IMR-90 (cell line): ENCODE data around the gene UCP2. TPM values are rescaled to one million over a fixed set of nuclear protein-coding genes. Genes with fewer than 3 reads are reported as not detected.

Source experiments
- ATAC-seq: fragments of 200-7000 bp; cut with Tn5 transposase; 2 replicates; pipeline ENCODE4 v1.9.1; 2020; ENCODE audit warnings: low read depth, mild to moderate bottlenecking, moderate library complexity
- BruUV-seq: library from RNA; stranded (reverse); fragments of 400-500 nt; replicated peaks from 2 replicates; lab custom pipeline; 2021; lab: Mats Ljungman, UMichigan
- CTCF ChIA-PET: fragments of 300-600 bp; formaldehyde crosslinking; extraction: SDS; loops from one replicate; lab custom pipeline; 2021; ENCODE audit warnings: antibody characterized with exemption; lab: Yijun Ruan, JAX
- POLR2A ChIA-PET: fragments of 300-600 bp; sonication (Branson Sonifier 250); formaldehyde crosslinking; loops from one replicate; lab custom pipeline; 2022; ENCODE audit warnings: antibody characterized with exemption; ENCODE audit not compliant: unreplicated experiment; lab: Charles Lee
- DNase-seq: peaks from one replicate; pipeline ENCODE4 v3.0.0; 2013
- H2AFZ ChIP-seq: replicated peaks from 2 replicates; pipeline ENCODE3; 2013; ENCODE audit warnings: low read length, mild to moderate bottlenecking; ENCODE audit not compliant: poor library complexity
- H2AK5ac ChIP-seq: 2 replicates; pipeline ENCODE4 v1.6.1; 2013; ENCODE audit warnings: low read depth, low read length, inconsistent platforms
- H2AK9ac ChIP-seq: replicated peaks from 2 replicates; pipeline ENCODE3; 2013; ENCODE audit warnings: mild to moderate bottlenecking, low read depth, low read length, moderate library complexity; ENCODE audit not compliant: poor library complexity
- H2BK120ac ChIP-seq: 2 replicates; pipeline ENCODE4 v1.6.1; 2013; ENCODE audit warnings: low read depth, low read length, inconsistent platforms
- H2BK15ac ChIP-seq: 3 replicates; pipeline ENCODE4 v1.6.1; 2013; ENCODE audit warnings: low read depth, low read length, inconsistent platforms
- H2BK20ac ChIP-seq: 2 replicates; pipeline ENCODE4 v1.6.1; 2013; ENCODE audit warnings: low read depth, mild to moderate bottlenecking, inconsistent platforms, low read length, moderate library complexity
- H2BK5ac ChIP-seq: 2 replicates; pipeline ENCODE4 v1.6.1; 2013; ENCODE audit warnings: mild to moderate bottlenecking, low read depth, low read length, inconsistent platforms; ENCODE audit not compliant: poor library complexity, severe bottlenecking
- H3K14ac ChIP-seq: replicated peaks from 2 replicates; pipeline ENCODE4 v1.6.1; 2013; ENCODE audit warnings: low read depth, low read length, inconsistent platforms
- H3K18ac ChIP-seq: 2 replicates; pipeline ENCODE4 v1.6.1; 2013; ENCODE audit warnings: low read depth, low read length, control low read depth
- H3K23ac ChIP-seq: 2 replicates; pipeline ENCODE4 v1.6.1; 2013; ENCODE audit warnings: low read depth, low read length, inconsistent platforms
- H3K27ac ChIP-seq: 2 replicates; pipeline ENCODE4 v1.5.1; 2013; ENCODE audit warnings: mild to moderate bottlenecking, control low read depth, low read length; ENCODE audit not compliant: insufficient read depth
- H3K27me3 ChIP-seq: 2 replicates; pipeline ENCODE4 v1.6.1; 2013; ENCODE audit warnings: low read length; ENCODE audit not compliant: control insufficient read depth, insufficient read depth
- H3K36me3 ChIP-seq: 2 replicates; pipeline ENCODE4 v1.6.1; 2013; ENCODE audit warnings: low read length, mixed read lengths; ENCODE audit not compliant: control insufficient read depth, insufficient read depth
- H3K4ac ChIP-seq: 2 replicates; pipeline ENCODE4 v1.6.1; 2013; ENCODE audit warnings: low read depth, low read length, inconsistent platforms
- H3K4me1 ChIP-seq: 2 replicates; pipeline ENCODE4 v1.6.1; 2013; ENCODE audit warnings: low read length, mixed read lengths; ENCODE audit not compliant: control insufficient read depth, insufficient read depth
- H3K4me2 ChIP-seq: 2 replicates; pipeline ENCODE4 v1.6.1; 2013; ENCODE audit warnings: low read depth, mild to moderate bottlenecking, control low read depth, low read length, moderate library complexity
- H3K4me3 ChIP-seq: 2 replicates; pipeline ENCODE4 v1.5.1; 2013; ENCODE audit warnings: low read depth, mild to moderate bottlenecking, control low read depth, low read length, moderate library complexity; ENCODE audit not compliant: insufficient read depth
- H3K56ac ChIP-seq: 2 replicates; pipeline ENCODE4 v1.6.1; 2013; ENCODE audit warnings: low read length, inconsistent platforms; ENCODE audit not compliant: insufficient read depth; ENCODE audit errors: extremely low read depth
- H3K79me1 ChIP-seq, 2 experiments: 2 replicates each; pipeline ENCODE4 v1.6.1; 2013; ENCODE audit warnings: low read length in 2 of 2, inconsistent platforms in 1 of 2, low read depth in 1 of 2
- H3K9ac ChIP-seq: 2 replicates; pipeline ENCODE4 v1.6.1; 2013; ENCODE audit warnings: low read depth, low read length, control low read depth
- H3K9me1 ChIP-seq: 2 replicates; pipeline ENCODE4 v1.6.1; 2013; ENCODE audit warnings: low read length, inconsistent platforms; ENCODE audit not compliant: insufficient read depth
- H3K9me3 ChIP-seq: 2 replicates; pipeline ENCODE4 v1.6.1; 2013; ENCODE audit warnings: low read length; ENCODE audit not compliant: control insufficient read depth, insufficient read depth
- H4K20me1 ChIP-seq: 2 replicates; pipeline ENCODE4 v1.6.1; 2013; ENCODE audit warnings: low read length, inconsistent platforms; ENCODE audit not compliant: insufficient read depth
- H4K5ac ChIP-seq: 2 replicates; pipeline ENCODE4 v1.6.1; 2013; ENCODE audit warnings: mild to moderate bottlenecking, low read depth, low read length, control low read depth
- H4K8ac ChIP-seq, 2 experiments: 2 replicates each; pipeline ENCODE4 v1.6.1; 2013; ENCODE audit warnings: low read depth in 2 of 2, low read length in 2 of 2, control low read depth in 1 of 2, inconsistent platforms in 1 of 2
- H4K91ac ChIP-seq: 2 replicates; pipeline ENCODE4 v1.6.1; 2013; ENCODE audit warnings: low read depth, low read length, inconsistent platforms; ENCODE audit not compliant: insufficient read depth
- BHLHE40 ChIP-seq: fragments of 150-350 bp; IDR thresholded peaks from 2 replicates; pipeline ENCODE4 v1.6.1; 2016; ENCODE audit warnings: mild to moderate bottlenecking, low read depth, low read length
- CEBPB ChIP-seq: IDR thresholded peaks from 2 replicates; pipeline ENCODE4 v1.6.1; 2012; ENCODE audit warnings: low read depth, low read length, improper control_type of control experiment
- CHD1 ChIP-seq: IDR thresholded peaks from 2 replicates; pipeline ENCODE4 v1.6.1; 2012; ENCODE audit warnings: low read depth, low read length, improper control_type of control experiment
- ELK1 ChIP-seq: fragments of 150-350 bp; IDR thresholded peaks from 2 replicates; pipeline ENCODE4 v1.6.1; 2016; ENCODE audit warnings: low read depth, mild to moderate bottlenecking, low read length, moderate library complexity, borderline replicate concordance
- FOS ChIP-seq: fragments of 150-350 bp; IDR thresholded peaks from 2 replicates; pipeline ENCODE4 v1.6.1; 2016; ENCODE audit warnings: low read depth, low read length
- MAFK ChIP-seq: IDR thresholded peaks from 2 replicates; pipeline ENCODE4 v1.6.1; 2012; ENCODE audit warnings: low read depth, low read length, improper control_type of control experiment
- MAZ ChIP-seq: IDR thresholded peaks from 2 replicates; pipeline ENCODE4 v1.6.1; 2012; ENCODE audit warnings: low read depth, mild to moderate bottlenecking, low read length, improper control_type of control experiment, moderate library complexity, borderline replicate concordance
- MXI1 ChIP-seq: IDR thresholded peaks from 2 replicates; pipeline ENCODE4 v1.6.1; 2012; ENCODE audit warnings: low read depth, mild to moderate bottlenecking, low read length, moderate library complexity, borderline replicate concordance
- NFE2L2 ChIP-seq: fragments of 150-350 bp; IDR thresholded peaks from 2 replicates; pipeline ENCODE4 v1.6.1; 2016; ENCODE audit warnings: low read depth, mild to moderate bottlenecking, low read length
- POLR2A ChIP-seq: IDR thresholded peaks from 2 replicates; pipeline ENCODE4 v1.6.1; 2012; ENCODE audit warnings: mild to moderate bottlenecking, low read depth, low read length
- RAD21 ChIP-seq: IDR thresholded peaks from 2 replicates; pipeline ENCODE4 v1.6.1; 2012; ENCODE audit warnings: low read length, improper control_type of control experiment
- RCOR1 ChIP-seq: IDR thresholded peaks from 2 replicates; pipeline ENCODE4 v1.6.1; 2012; ENCODE audit warnings: mild to moderate bottlenecking, low read length, improper control_type of control experiment; ENCODE audit not compliant: insufficient replicate concordance
- RFX5 ChIP-seq: IDR thresholded peaks from 2 replicates; pipeline ENCODE4 v1.8.0; 2012; ENCODE audit warnings: low read depth, mild to moderate bottlenecking, low read length, moderate library complexity
- SMC3 ChIP-seq: fragments of 150-350 bp; IDR thresholded peaks from 2 replicates; pipeline ENCODE4 v1.6.1; 2016; ENCODE audit warnings: low read depth, mild to moderate bottlenecking, antibody characterized with exemption, low read length, moderate library complexity
- WGBS, 2 experiments: methylation state at CpG; one replicate each; pipeline versions ENCODE4 v1.1.5 to v1.1.7; 2013; ENCODE audit warnings: missing lambda C conversion rate in 2 of 2; ENCODE audit not compliant: insufficient read length in 1 of 2; ENCODE audit errors: extremely low coverage in 2 of 2; 5-methylcytosine and 5-hydroxymethylcytosine counted together
- dilution Hi-C: fragments of 300-500 bp; cut with HindIII; formaldehyde crosslinking; loops from one replicate; pipeline ENCODE4 v1.14.3; 2018; ENCODE audit warnings: low sequenced_read_pairs; ENCODE audit not compliant: unreplicated experiment
- in situ Hi-C: fragments of 300-500 bp; cut with MboI; formaldehyde crosslinking; loops from 3 replicates; pipeline ENCODE4 v1.14.3; 2019; ENCODE audit warnings: low sequenced_read_pairs, inconsistent platforms, mixed read lengths
- intact Hi-C: fragments of 100-400 bp; cut with micrococcal nuclease; formaldehyde crosslinking; loops from 2 replicates; pipeline ENCODE4 v1.10.0; 2022
- polyA plus RNA-seq, 3 experiments: library from polyadenylated mRNA; depleted of rRNA; stranded (reverse); fragments of >200 nt; gene quantifications; 2 replicates each; pipeline ENCODE4 v1.2.3, GENCODE V29; 2012; ENCODE audit warnings: low replicate concordance in 1 of 3
- total RNA-seq: library from RNA; depleted of rRNA; stranded (reverse); fragments of >200 nt; gene quantifications from 2 replicates; pipeline ENCODE4 v1.2.3, GENCODE V29; 2012
- TF ChIP-seq, protein P1 (sequence below): conservative IDR thresholded peaks from 2 replicates; pipeline ENCODE4 v1.5.1; 2012; ENCODE audit warnings: mild to moderate bottlenecking, low read depth, low read length, improper control_type of control experiment
- TF ChIP-seq, protein P2 (sequence below): fragments of 150-350 bp; IDR thresholded peaks from 2 replicates; pipeline ENCODE4 v1.6.1; 2017; ENCODE audit warnings: mild to moderate bottlenecking, antibody characterized with exemption, low read length, low read depth

UCP2 gene
- total and polyA plus RNA-seq, 2 of the 4 experiments (the other 2 are of a cell fraction): 2.0 to 11.9 TPM

- H3K79me1 ChIP-seq: no peaks in the 10 kb centered on the region
- H2AFZ ChIP-seq: no peak overlapping the region
- no peak overlapping the region for H3K9ac ChIP-seq
- POLR2A ChIA-PET: no interaction called here
- no peak overlapping the region for H2BK15ac ChIP-seq
- no peak overlapping the region for H3K4ac ChIP-seq
- dilution Hi-C loops (no loop called here), intact Hi-C loops (no loop called here), in situ Hi-C loops (no loop called here)
- no peak overlapping the region for H3K56ac ChIP-seq
- no peak overlapping the region for H2AK9ac ChIP-seq
- no peak overlapping the region for H3K14ac ChIP-seq
- H3K27ac ChIP-seq: no peak overlapping the region
- H4K20me1 ChIP-seq: no peaks in the 10 kb centered on the region
- no peaks in the 10 kb centered on the region for H3K9me1 ChIP-seq
- H2AK5ac ChIP-seq: no peak overlapping the region
- no peaks in the 10 kb centered on the region for H3K9me3 ChIP-seq
- no CpG with 5 or more reads among the region's 2 CpGs for WGBS, 2 experiments
- no peak overlapping the region for H2BK20ac ChIP-seq
- H4K8ac ChIP-seq: no peak overlapping the region
- H2BK5ac ChIP-seq: no peak overlapping the region
- DNase-seq (no peak), ATAC-seq (no peak)
- no peaks in the 10 kb centered on the region for H3K36me3 ChIP-seq
- H4K5ac ChIP-seq: no peak overlapping the region
- no peaks in the 10 kb centered on the region; the same call in 1 of the 2 replicates for H3K27me3 ChIP-seq
- H4K91ac ChIP-seq: no peak overlapping the region
- no TSS peak for BruUV-seq
- no peak overlapping the region for H3K4me2 ChIP-seq
- H3K4me3 ChIP-seq: no peak overlapping the region
- H3K4me1 ChIP-seq: no peaks in the 10 kb centered on the region
- no peak overlapping the region for H2BK120ac ChIP-seq
- no peak overlapping the region for H3K23ac ChIP-seq
- H3K18ac ChIP-seq: no peak overlapping the region
- TF ChIP-seq NFE2L2 (no peak), BHLHE40 (no peak), SMC3 (no peak), RAD21 (no peak), RFX5 (no peak), FOS (no peak), RCOR1 (no peak), MAZ (no peak), POLR2A (no peak), CEBPB (no peak), MAFK (no peak), CHD1 (no peak), ELK1 (no peak), MXI1 (no peak)
- TF ChIP-seq, protein P1, sequence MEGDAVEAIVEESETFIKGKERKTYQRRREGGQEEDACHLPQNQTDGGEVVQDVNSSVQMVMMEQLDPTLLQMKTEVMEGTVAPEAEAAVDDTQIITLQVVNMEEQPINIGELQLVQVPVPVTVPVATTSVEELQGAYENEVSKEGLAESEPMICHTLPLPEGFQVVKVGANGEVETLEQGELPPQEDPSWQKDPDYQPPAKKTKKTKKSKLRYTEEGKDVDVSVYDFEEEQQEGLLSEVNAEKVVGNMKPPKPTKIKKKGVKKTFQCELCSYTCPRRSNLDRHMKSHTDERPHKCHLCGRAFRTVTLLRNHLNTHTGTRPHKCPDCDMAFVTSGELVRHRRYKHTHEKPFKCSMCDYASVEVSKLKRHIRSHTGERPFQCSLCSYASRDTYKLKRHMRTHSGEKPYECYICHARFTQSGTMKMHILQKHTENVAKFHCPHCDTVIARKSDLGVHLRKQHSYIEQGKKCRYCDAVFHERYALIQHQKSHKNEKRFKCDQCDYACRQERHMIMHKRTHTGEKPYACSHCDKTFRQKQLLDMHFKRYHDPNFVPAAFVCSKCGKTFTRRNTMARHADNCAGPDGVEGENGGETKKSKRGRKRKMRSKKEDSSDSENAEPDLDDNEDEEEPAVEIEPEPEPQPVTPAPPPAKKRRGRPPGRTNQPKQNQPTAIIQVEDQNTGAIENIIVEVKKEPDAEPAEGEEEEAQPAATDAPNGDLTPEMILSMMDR: no peak
- TF ChIP-seq, protein P2, sequence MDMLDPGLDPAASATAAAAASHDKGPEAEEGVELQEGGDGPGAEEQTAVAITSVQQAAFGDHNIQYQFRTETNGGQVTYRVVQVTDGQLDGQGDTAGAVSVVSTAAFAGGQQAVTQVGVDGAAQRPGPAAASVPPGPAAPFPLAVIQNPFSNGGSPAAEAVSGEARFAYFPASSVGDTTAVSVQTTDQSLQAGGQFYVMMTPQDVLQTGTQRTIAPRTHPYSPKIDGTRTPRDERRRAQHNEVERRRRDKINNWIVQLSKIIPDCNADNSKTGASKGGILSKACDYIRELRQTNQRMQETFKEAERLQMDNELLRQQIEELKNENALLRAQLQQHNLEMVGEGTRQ: no peak
- CTCF ChIA-PET: no interaction called here
Measured at GRCh38 chr11:73990730-73991129, 8.1 kb upstream of the UCP2 start.
